HCT116 (cell line): ENCODE results near the gene ABCA3. TPM values are rescaled to one million over a fixed set of nuclear protein-coding genes. Genes with fewer than 3 reads are reported as not detected.

Experiments used
- ATAC-seq: fragments of 200-7000 bp; cut with Tn5 transposase; 2 replicates; pipeline ENCODE4 v1.9.1; 2020; ENCODE audit warnings: mild to moderate bottlenecking, moderate library complexity
- BruUV-seq: library from RNA; stranded (reverse); fragments of 400-500 nt; replicated peaks from 2 replicates; lab custom pipeline; 2021; lab: Mats Ljungman, UMichigan
- CTCF ChIA-PET: fragments of 300-600 bp; sonication (Branson Sonifier 250); formaldehyde crosslinking; loops from one replicate; lab custom pipeline; 2021; ENCODE audit warnings: antibody characterized with exemption; lab: Charles Lee
- POLR2A ChIA-PET: fragments of 300-600, 350-600 bp; sonication (Branson Sonifier 250); formaldehyde crosslinking; loops from one replicate; lab custom pipeline; 2021; ENCODE audit warnings: antibody characterized with exemption; lab: Charles Lee
- RAD21 ChIA-PET, 2 experiments: fragments of 300-600 bp; sonication (Branson Sonifier 250); formaldehyde crosslinking; loops; one replicate each; lab custom pipeline; 2023; ENCODE audit warnings: low total read pairs in 2 of 2; ENCODE audit not compliant: uncharacterized antibody in 2 of 2, unreplicated experiment in 2 of 2, low non-redundant PET in 1 of 2; lab: Charles Lee
- DNase-seq: peaks from one replicate; pipeline ENCODE4 v3.0.0-alpha.2; 2010; ENCODE audit warnings: low read depth, low spot score
- H2AFZ ChIP-seq: fragments of 200-600 bp; shearing (Covaris generic), sonication (generic); 2 replicates; pipeline ENCODE4 v1.6.1; 2017; ENCODE audit warnings: low read depth, mixed run types, mixed read lengths, antibody characterized with exemption, low read length; ENCODE audit not compliant: poor library complexity, severe bottlenecking
- H3K27ac ChIP-seq: 2 replicates; pipeline ENCODE4 v1.5.1; 2012; ENCODE audit warnings: low read depth, low read length
- H3K27me3 ChIP-seq: fragments of 200-600 bp; sonication (generic); 2 replicates; pipeline ENCODE4 v1.6.1; 2016; ENCODE audit warnings: mixed run types, low read length, mixed read lengths; ENCODE audit not compliant: insufficient read depth
- H3K36me3 ChIP-seq, 2 experiments: fragments of 200-500 bp in 1 of 2; fragments of 200-600 bp in 1 of 2; sonication (Bioruptor generic) in 1 of 2; sonication (generic) in 1 of 2; 2 replicates each; pipeline versions ENCODE4 v1.5.1 to v1.6.1; 2014 to 2016; ENCODE audit warnings: low read length in 2 of 2, inconsistent platforms in 1 of 2, mixed read lengths in 1 of 2, mixed run types in 1 of 2; ENCODE audit not compliant: insufficient read depth in 2 of 2, control insufficient read depth in 1 of 2
- H3K4me1 ChIP-seq, 2 experiments: fragments of 200-600 bp in 1 of 2; sonication (generic) in 1 of 2; 2 replicates each; pipeline versions ENCODE4 v1.5.1 to v1.6.1; 2012 to 2017; ENCODE audit warnings: low read length in 2 of 2, inconsistent platforms in 1 of 2, mild to moderate bottlenecking in 1 of 2, mixed read lengths in 1 of 2, mixed run types in 1 of 2, moderate library complexity in 1 of 2; ENCODE audit not compliant: insufficient read depth in 2 of 2, control insufficient read depth in 1 of 2
- H3K4me2 ChIP-seq: fragments of 200-600 bp; sonication (generic); 2 replicates; pipeline ENCODE4 v1.6.1; 2017; ENCODE audit warnings: mixed run types, low read length, mixed read lengths
- H3K4me3 ChIP-seq, 2 experiments: fragments of 200-600 bp in 1 of 2; sonication (generic) in 1 of 2; replicated peaks in 1 of 2; 2 replicates each; pipeline ENCODE4 v1.5.1; 2011 to 2016; ENCODE audit warnings: low read length in 2 of 2, control low read depth in 1 of 2, low read depth in 1 of 2, mild to moderate bottlenecking in 1 of 2, mixed read lengths in 1 of 2, mixed run types in 1 of 2
- H3K79me2 ChIP-seq: fragments of 200-600 bp; sonication (generic); 2 replicates; pipeline ENCODE4 v1.6.1; 2017; ENCODE audit warnings: mild to moderate bottlenecking, mixed run types, low read length, moderate library complexity, mixed read lengths; ENCODE audit not compliant: insufficient read depth
- H3K9ac ChIP-seq: fragments of 200-600 bp; sonication (generic); 2 replicates; pipeline ENCODE4 v1.6.1; 2016; ENCODE audit warnings: low read length, mixed read lengths
- H3K9me2 ChIP-seq: fragments of 200-600 bp; sonication (generic), shearing (Covaris generic); 2 replicates; pipeline ENCODE4 v1.6.1; 2017; ENCODE audit warnings: mixed run types, mild to moderate bottlenecking, moderate library complexity; ENCODE audit not compliant: insufficient read depth
- H3K9me3 ChIP-seq, 2 experiments: fragments of 200-500 bp in 1 of 2; fragments of 200-600 bp in 1 of 2; sonication (Bioruptor generic) in 1 of 2; sonication (generic) in 1 of 2; 2 replicates each; pipeline ENCODE4 v1.6.1; 2014 to 2017; ENCODE audit warnings: low read length in 2 of 2, mixed read lengths in 2 of 2, inconsistent platforms in 1 of 2, low read depth in 1 of 2, mild to moderate bottlenecking in 1 of 2, mixed run types in 1 of 2, moderate library complexity in 1 of 2; ENCODE audit not compliant: control insufficient read depth in 1 of 2, insufficient read depth in 1 of 2
- H4K20me1 ChIP-seq: fragments of 200-600 bp; sonication (generic), shearing (Covaris generic); 2 replicates; pipeline ENCODE4 v1.6.1; 2017; ENCODE audit warnings: mixed run types, mild to moderate bottlenecking, moderate library complexity; ENCODE audit not compliant: insufficient read depth
- ATF3 ChIP-seq: IDR thresholded peaks from 2 replicates; pipeline ENCODE4 v1.6.1; 2012
- CBX3 ChIP-seq: IDR thresholded peaks from 2 replicates; pipeline ENCODE4 v1.6.1; 2012; ENCODE audit warnings: low read depth
- CTCF ChIP-seq, 3 experiments: fragments of 200-600 bp in 1 of 3; sonication (generic) in 1 of 3; IDR thresholded peaks in 2 of 3; conservative IDR thresholded peaks in 1 of 3; 2 replicates each; pipeline ENCODE4 v1.5.1; 2012 to 2017; ENCODE audit warnings: low read depth in 2 of 3, low read length in 2 of 3, antibody characterized with exemption in 1 of 3, borderline replicate concordance in 1 of 3, control low read depth in 1 of 3, mild to moderate bottlenecking in 1 of 3, mixed read lengths in 1 of 3, mixed run types in 1 of 3, moderate library complexity in 1 of 3; ENCODE audit not compliant: insufficient read depth in 1 of 3
- EGR1 ChIP-seq: IDR thresholded peaks from 2 replicates; pipeline ENCODE4 v1.6.1; 2012; ENCODE audit warnings: low read depth
- ELF1 ChIP-seq: IDR thresholded peaks from 2 replicates; pipeline ENCODE4 v1.6.1; 2012; ENCODE audit warnings: low read depth, borderline replicate concordance
- EZH2 ChIP-seq: fragments of 200-600 bp; sonication (generic); IDR thresholded peaks from 2 replicates; pipeline ENCODE4 v1.6.1; 2017; ENCODE audit warnings: antibody characterized with exemption, mixed run types
- EZH2phosphoT487 ChIP-seq: fragments of 200-600 bp; IDR thresholded peaks from 2 replicates; pipeline ENCODE4 v1.6.1; 2018; ENCODE audit warnings: antibody characterized with exemption, borderline replicate concordance
- FOSL1 ChIP-seq: IDR thresholded peaks from 2 replicates; pipeline ENCODE4 v1.6.1; 2012; ENCODE audit warnings: low read depth
- JUND ChIP-seq: IDR thresholded peaks from 2 replicates; pipeline ENCODE4 v1.6.1; 2012
- POLR2A ChIP-seq: IDR thresholded peaks from 2 replicates; pipeline ENCODE4 v1.7.0; 2011; ENCODE audit warnings: borderline replicate concordance; ENCODE audit not compliant: insufficient read depth, insufficient read length; ENCODE audit errors: extremely low read depth
- POLR2AphosphoS5 ChIP-seq: IDR thresholded peaks from 2 replicates; pipeline ENCODE4 v1.6.1; 2011; ENCODE audit warnings: mild to moderate bottlenecking, low read depth, low read length, moderate library complexity
- RAD21 ChIP-seq: IDR thresholded peaks from 2 replicates; pipeline ENCODE4 v1.6.1; 2012; ENCODE audit warnings: low read depth, mild to moderate bottlenecking
- REST ChIP-seq: IDR thresholded peaks from 2 replicates; pipeline ENCODE4 v1.6.1; 2012; ENCODE audit warnings: low read depth
- SIN3A ChIP-seq: IDR thresholded peaks from 2 replicates; pipeline ENCODE4 v1.6.1; 2012; ENCODE audit warnings: low read depth
- TCF7L2 ChIP-seq: IDR thresholded peaks from 2 replicates; pipeline ENCODE4 v1.7.0; 2011; ENCODE audit warnings: borderline replicate concordance, inconsistent platforms; ENCODE audit not compliant: insufficient read depth, insufficient read length; ENCODE audit errors: extremely low read depth
- YY1 ChIP-seq: IDR thresholded peaks from 2 replicates; pipeline ENCODE4 v1.6.1; 2011; ENCODE audit warnings: low read length, low read depth, moderate library complexity, mild to moderate bottlenecking; ENCODE audit not compliant: insufficient replicate concordance; ENCODE audit errors: extremely low read depth
- ZFX ChIP-seq: fragments of 450-650 bp; IDR thresholded peaks from 2 replicates; pipeline ENCODE4 v1.6.1; 2017
- ZNF274 ChIP-seq: fragments of 200-500 bp; sonication (Bioruptor generic); IDR thresholded peaks from 2 replicates; pipeline ENCODE4 v1.6.1; 2014; ENCODE audit warnings: mild to moderate bottlenecking, low read depth, low read length, inconsistent platforms
- intact Hi-C: fragments of 100-400 bp; cut with micrococcal nuclease; formaldehyde crosslinking; loops from 2 replicates; pipeline ENCODE4 v1.10.0; 2022
- total RNA-seq: library from RNA; stranded (reverse); gene quantifications from one replicate; pipeline ENCODE4 v1.2.1, GENCODE V29; 2021; ENCODE audit not compliant: unreplicated experiment
- TF ChIP-seq, protein P1 (sequence below): IDR thresholded peaks from 2 replicates; pipeline ENCODE4 v1.6.1; 2012
- TF ChIP-seq, protein P2 (sequence below): IDR thresholded peaks from 2 replicates; pipeline ENCODE4 v1.6.1; 2011; ENCODE audit warnings: mild to moderate bottlenecking, low read length, moderate library complexity; ENCODE audit not compliant: insufficient replicate concordance; ENCODE audit errors: extremely low read depth

Gene ABCA3
- total RNA-seq, 1 experiment from 2014 or later, result 5.4 TPM

GRCh38 chr16:2297506-2297860, 43.0 kb downstream of the ABCA3 start:
- CTCF ChIA-PET, result no interaction called here
- intact Hi-C loops, result loop anchor here (10.0 kb wide), 1 partner anchor 127 kb away; the partner anchor contains the start of gene CCNF
- Histone ChIP-seq H2AFZ (no peak overlapping the region), H4K20me1 (no peaks in the 10 kb centered on the region), H3K36me3 (no peaks in the 10 kb centered on the region), H3K79me2 (no peaks in the 10 kb centered on the region), H3K4me2 (no peak overlapping the region), H3K9me2 (no peaks in the 10 kb centered on the region), H3K4me1 (peaks cover 4% of the 10 kb centered on the region in 2 experiments; a peak in 2 of 4 replicates), H3K9ac (no peak overlapping the region), H3K27ac (no peak overlapping the region), H3K27me3 (no peaks in the 10 kb centered on the region), H3K4me3 (no peak overlapping the region), H3K9me3 (no peaks in the 10 kb centered on the region)
- TF ChIP-seq TCF7L2, result no peak
- no peak for TF ChIP-seq EZH2
- no peak for TF ChIP-seq CTCF (IDR thresholded peaks at IDR 0.05 in 2 of 3, conservative IDR thresholded peaks at IDR 0.05 in 1 of 3; ENCODE audit: borderline replicate concordance in 1 of 3, insufficient read depth in 1 of 3, low read depth in 2 of 3, low read length in 2 of 3)
- TF ChIP-seq POLR2AphosphoS5, result no peak
- no peak for TF ChIP-seq ATF3
- TF ChIP-seq, protein P1, sequence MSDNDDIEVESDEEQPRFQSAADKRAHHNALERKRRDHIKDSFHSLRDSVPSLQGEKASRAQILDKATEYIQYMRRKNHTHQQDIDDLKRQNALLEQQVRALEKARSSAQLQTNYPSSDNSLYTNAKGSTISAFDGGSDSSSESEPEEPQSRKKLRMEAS, result no peak
- TF ChIP-seq FOSL1, result no peak
- TF ChIP-seq, protein P2, sequence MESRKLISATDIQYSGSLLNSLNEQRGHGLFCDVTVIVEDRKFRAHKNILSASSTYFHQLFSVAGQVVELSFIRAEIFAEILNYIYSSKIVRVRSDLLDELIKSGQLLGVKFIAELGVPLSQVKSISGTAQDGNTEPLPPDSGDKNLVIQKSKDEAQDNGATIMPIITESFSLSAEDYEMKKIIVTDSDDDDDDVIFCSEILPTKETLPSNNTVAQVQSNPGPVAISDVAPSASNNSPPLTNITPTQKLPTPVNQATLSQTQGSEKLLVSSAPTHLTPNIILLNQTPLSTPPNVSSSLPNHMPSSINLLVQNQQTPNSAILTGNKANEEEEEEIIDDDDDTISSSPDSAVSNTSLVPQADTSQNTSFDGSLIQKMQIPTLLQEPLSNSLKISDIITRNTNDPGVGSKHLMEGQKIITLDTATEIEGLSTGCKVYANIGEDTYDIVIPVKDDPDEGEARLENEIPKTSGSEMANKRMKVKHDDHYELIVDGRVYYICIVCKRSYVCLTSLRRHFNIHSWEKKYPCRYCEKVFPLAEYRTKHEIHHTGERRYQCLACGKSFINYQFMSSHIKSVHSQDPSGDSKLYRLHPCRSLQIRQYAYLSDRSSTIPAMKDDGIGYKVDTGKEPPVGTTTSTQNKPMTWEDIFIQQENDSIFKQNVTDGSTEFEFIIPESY, result no peak
- TF ChIP-seq SIN3A, result no peak
- no peak for TF ChIP-seq CBX3
- TF ChIP-seq ZFX, result no peak
- no peak for TF ChIP-seq POLR2A
- no peak for TF ChIP-seq EZH2phosphoT487
- no peak for TF ChIP-seq EGR1
- TF ChIP-seq ELF1, result no peak
- no peak for TF ChIP-seq ZNF274
- no peak for TF ChIP-seq JUND
- no peak for TF ChIP-seq YY1
- TF ChIP-seq RAD21, result no peak
- no peak for TF ChIP-seq REST
- DNase-seq (no peak), ATAC-seq (no peak)
- RAD21 ChIA-PET, result no interaction called here
- POLR2A ChIA-PET, result no interaction called here
- no TSS peak for BruUV-seq
